ENCODE results near the gene RBM15B. TPM values are rescaled to one million over a fixed set of nuclear protein-coding genes. Genes with fewer than 3 reads are reported as not detected.

Gene RBM15B, protein sequence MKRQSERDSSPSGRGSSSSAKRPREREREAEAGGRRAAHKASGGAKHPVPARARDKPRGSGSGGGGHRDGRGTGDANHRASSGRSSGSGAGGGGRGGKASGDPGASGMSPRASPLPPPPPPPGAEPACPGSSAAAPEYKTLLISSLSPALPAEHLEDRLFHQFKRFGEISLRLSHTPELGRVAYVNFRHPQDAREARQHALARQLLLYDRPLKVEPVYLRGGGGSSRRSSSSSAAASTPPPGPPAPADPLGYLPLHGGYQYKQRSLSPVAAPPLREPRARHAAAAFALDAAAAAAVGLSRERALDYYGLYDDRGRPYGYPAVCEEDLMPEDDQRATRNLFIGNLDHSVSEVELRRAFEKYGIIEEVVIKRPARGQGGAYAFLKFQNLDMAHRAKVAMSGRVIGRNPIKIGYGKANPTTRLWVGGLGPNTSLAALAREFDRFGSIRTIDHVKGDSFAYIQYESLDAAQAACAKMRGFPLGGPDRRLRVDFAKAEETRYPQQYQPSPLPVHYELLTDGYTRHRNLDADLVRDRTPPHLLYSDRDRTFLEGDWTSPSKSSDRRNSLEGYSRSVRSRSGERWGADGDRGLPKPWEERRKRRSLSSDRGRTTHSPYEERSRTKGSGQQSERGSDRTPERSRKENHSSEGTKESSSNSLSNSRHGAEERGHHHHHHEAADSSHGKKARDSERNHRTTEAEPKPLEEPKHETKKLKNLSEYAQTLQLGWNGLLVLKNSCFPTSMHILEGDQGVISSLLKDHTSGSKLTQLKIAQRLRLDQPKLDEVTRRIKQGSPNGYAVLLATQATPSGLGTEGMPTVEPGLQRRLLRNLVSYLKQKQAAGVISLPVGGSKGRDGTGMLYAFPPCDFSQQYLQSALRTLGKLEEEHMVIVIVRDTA
- 10 to 100 TPM in 1 of 2 donors, 1 to 10 TPM in 1; 7.9 to 16.2 TPM for polyA plus RNA-seq

DNA sequence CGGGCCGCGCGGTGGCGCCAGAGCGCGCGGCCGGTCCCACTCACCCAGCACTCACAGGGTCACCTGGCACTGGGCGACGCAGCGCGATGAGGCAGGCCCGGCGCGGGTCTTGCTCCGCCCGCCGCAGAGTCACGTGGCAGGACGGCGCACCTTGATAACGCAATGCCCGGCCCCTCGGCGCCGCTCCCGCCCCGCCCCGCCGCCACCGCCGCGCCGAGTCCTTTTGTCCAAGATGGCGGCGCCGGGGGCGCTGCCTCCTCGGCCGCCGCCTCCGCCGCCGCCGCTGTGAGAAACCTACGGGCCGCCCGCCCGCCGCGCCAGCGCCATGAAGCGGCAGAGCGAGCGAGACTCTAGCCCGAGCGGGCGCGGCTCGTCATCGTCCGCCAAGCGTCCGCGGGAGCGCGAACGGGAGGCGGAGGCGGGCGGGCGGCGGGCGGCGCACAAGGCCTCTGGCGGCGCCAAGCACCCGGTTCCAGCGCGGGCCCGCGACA lies at the start of gene RBM15B:
Gene RBM15B (plus strand): TSS at position 211 of the 491 bp plus-strand sequence. CDS start 115 bp downstream, at position 326.
- Histone ChIP-seq H3K4me3 (ENCODE audit: low read depth in 1 of 2, low read length in 2 of 2) (peak within 1 kb of the TSS; percentile 73 to 90), H3K4me1 (ENCODE audit: control insufficient read depth in 2 of 2, insufficient read depth in 2 of 2, low read length in 1 of 2) (peaks cover 19 to 29% of the 10 kb centered on the region in 2 donors), H3K27me3 (ENCODE audit: control insufficient read depth in 1 of 2, insufficient read depth in 2 of 2, low read length in 2 of 2) (no peaks in the 10 kb centered on the region), H3K36me3 (ENCODE audit: control insufficient read depth in 2 of 2, insufficient read depth in 2 of 2, low read length in 1 of 2) (peaks cover 0 to 38% of the 10 kb centered on the region in 2 donors), H3K9me3 (ENCODE audit: control insufficient read depth in 2 of 2, insufficient read depth in 1 of 2, low read depth in 1 of 2, low read length in 1 of 2) (no peaks in the 10 kb centered on the region), H3K27ac (ENCODE audit: low read depth in 2 of 2, low read length in 1 of 2) (peak within 1 kb of the TSS; percentile 92 to 95)
- 0% methylated on average over 40 to 83 of the region's 83 CpGs for WGBS, 2 donors

DNA sequence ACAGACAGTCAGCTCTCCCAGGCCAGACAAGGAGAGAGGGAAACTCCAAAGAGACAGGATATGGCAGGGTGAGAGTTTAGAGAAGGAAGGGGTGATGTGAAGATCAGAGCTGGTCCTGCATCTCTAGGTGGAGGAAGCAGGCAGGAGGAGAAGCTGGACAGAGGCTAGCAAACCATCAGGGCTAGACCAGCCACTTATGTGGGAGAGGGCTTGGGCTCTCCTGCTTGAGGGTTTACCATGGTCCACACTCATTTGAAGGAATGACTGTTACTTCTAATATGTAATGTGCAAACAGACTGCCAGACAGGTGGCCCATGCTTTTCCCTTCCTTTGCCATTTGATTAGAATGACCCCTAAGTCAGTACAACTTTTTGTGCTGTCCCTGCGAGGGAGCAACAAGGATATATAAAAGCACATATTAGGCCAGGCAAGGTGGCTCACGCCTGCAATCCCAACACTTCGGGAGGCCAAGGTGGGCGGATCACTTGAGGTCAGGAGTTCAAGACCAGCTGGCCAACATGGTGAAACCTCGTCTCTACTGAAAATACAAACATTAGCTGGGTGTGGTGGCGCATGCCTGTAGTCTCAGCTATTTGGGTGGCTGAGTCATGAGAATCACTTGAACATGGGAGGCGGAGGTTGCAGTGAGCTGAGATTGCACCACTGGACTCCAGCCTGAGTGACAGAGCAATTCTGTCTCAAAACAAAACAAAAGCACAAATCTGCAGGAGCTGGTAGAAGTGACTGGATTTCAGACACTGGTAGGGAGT lies 47.0 kb upstream of the RBM15B start:
- 60 to 63% methylated on average over 7 of the region's 7 CpGs for WGBS, 2 donors
- Histone ChIP-seq H3K27me3 (ENCODE audit: control insufficient read depth in 1 of 2, insufficient read depth in 2 of 2, low read length in 2 of 2) (no peaks in the 10 kb centered on the region), H3K36me3 (ENCODE audit: control insufficient read depth in 2 of 2, insufficient read depth in 2 of 2, low read length in 1 of 2) (no peaks in the 10 kb centered on the region), H3K9me3 (ENCODE audit: control insufficient read depth in 2 of 2, insufficient read depth in 1 of 2, low read depth in 1 of 2, low read length in 1 of 2) (no peaks in the 10 kb centered on the region), H3K4me3 (ENCODE audit: low read depth in 1 of 2, low read length in 2 of 2) (no peak overlapping the region), H3K4me1 (ENCODE audit: control insufficient read depth in 2 of 2, insufficient read depth in 2 of 2, low read length in 1 of 2) (peaks cover 4 to 10% of the 10 kb centered on the region in 2 donors), H3K27ac (ENCODE audit: low read depth in 2 of 2, low read length in 1 of 2) (peak overlapping the region in 1 of 2 donors; percentile 38)

DNA sequence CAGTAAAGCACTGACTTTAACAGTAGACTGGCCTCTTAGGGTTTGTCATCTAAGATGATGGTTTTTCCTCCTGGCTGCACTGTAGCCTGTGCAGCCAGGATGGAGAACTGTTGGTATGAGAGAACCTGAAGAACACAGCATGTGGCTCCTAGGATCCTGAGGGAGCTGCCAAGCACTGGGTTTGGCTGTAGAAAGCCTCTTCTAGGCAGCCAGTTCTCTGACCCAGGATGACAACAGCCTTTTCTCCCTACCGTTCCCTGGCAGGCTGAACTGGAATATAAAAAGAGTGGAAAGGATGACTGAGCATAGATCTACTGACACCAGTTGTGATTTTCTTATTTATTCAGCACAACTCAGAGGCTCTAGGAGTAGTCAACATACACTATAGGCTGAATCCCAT lies 40.3 kb upstream of the RBM15B start:
- Histone ChIP-seq H3K9me3 (ENCODE audit: control insufficient read depth in 2 of 2, insufficient read depth in 1 of 2, low read depth in 1 of 2, low read length in 1 of 2) (peaks cover 0 to 2% of the 10 kb centered on the region in 2 donors), H3K4me3 (ENCODE audit: low read depth in 1 of 2, low read length in 2 of 2) (no peak overlapping the region), H3K27me3 (ENCODE audit: control insufficient read depth in 1 of 2, insufficient read depth in 2 of 2, low read length in 2 of 2) (no peaks in the 10 kb centered on the region), H3K27ac (ENCODE audit: low read depth in 2 of 2, low read length in 1 of 2) (no peak overlapping the region), H3K4me1 (ENCODE audit: control insufficient read depth in 2 of 2, insufficient read depth in 2 of 2, low read length in 1 of 2) (peaks cover 3 to 9% of the 10 kb centered on the region in 2 donors), H3K36me3 (ENCODE audit: control insufficient read depth in 2 of 2, insufficient read depth in 2 of 2, low read length in 1 of 2) (no peaks in the 10 kb centered on the region)
- WGBS, 2 donors: 86 to 89% methylated on average over 1 of the region's 1 CpG

DNA sequence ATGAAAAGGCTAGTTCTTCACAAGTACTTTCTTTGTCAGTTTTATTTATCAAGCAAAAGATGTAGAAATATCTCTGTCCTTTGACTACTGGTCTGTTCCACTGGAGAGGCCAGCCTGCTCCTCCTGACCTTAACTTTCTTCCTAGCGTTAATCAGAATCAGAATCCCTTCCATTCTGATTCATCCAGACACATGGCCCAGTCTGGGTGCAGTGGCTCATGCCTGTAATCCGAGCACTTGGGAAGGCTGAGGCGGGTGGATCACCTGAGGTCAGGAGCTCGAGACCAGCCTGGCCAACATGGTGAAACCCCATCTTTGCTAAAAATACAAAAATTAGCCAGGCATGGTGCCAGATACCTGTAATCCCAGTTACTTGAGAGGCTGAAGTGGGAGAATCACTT lies 38.0 kb upstream of the RBM15B start:
- no peak overlapping the region for H3K4me3 ChIP-seq (ENCODE audit: low read depth in 1 of 2, low read length in 2 of 2)
- H3K36me3 ChIP-seq (ENCODE audit: control insufficient read depth in 2 of 2, insufficient read depth in 2 of 2, low read length in 1 of 2): no peaks in the 10 kb centered on the region
- H3K27ac ChIP-seq (ENCODE audit: low read depth in 2 of 2, low read length in 1 of 2): no peak overlapping the region
- 93 to 96% methylated on average over 4 of the region's 4 CpGs for WGBS, 2 donors
- peaks cover 3 to 15% of the 10 kb centered on the region in 2 donors for H3K4me1 ChIP-seq (ENCODE audit: control insufficient read depth in 2 of 2, insufficient read depth in 2 of 2, low read length in 1 of 2)
- peaks cover 0 to 2% of the 10 kb centered on the region in 2 donors for H3K9me3 ChIP-seq (ENCODE audit: control insufficient read depth in 2 of 2, insufficient read depth in 1 of 2, low read depth in 1 of 2, low read length in 1 of 2)
- H3K27me3 ChIP-seq (ENCODE audit: control insufficient read depth in 1 of 2, insufficient read depth in 2 of 2, low read length in 2 of 2): no peaks in the 10 kb centered on the region

DNA sequence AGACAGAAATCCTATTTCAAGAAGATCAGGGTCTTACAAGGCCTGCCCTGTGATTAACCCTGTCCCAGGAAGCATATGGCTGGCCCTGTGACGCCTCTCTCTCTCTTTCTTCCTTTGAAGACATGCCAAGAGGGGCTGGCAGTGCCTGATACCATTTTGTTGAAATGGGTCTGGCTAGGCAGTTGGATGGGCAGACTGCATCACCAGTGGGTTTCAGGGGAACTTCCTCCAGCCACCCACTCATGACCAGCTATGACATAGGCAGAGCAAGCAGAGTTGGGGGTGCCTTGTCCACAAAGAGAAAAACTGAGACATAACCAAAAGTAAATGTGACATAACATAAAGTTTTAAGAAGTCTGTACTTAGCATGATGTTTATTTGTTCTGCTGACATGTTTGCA lies 37.4 kb upstream of the RBM15B start:
- H3K4me1 ChIP-seq (ENCODE audit: control insufficient read depth in 2 of 2, insufficient read depth in 2 of 2, low read length in 1 of 2): peaks cover 3 to 15% of the 10 kb centered on the region in 2 donors
- peaks cover 0 to 2% of the 10 kb centered on the region in 2 donors for H3K9me3 ChIP-seq (ENCODE audit: control insufficient read depth in 2 of 2, insufficient read depth in 1 of 2, low read depth in 1 of 2, low read length in 1 of 2)
- H3K27ac ChIP-seq (ENCODE audit: low read depth in 2 of 2, low read length in 1 of 2): no peak overlapping the region
- WGBS, 2 donors: 83 to 93% methylated on average over 1 of the region's 1 CpG
- no peak overlapping the region for H3K4me3 ChIP-seq (ENCODE audit: low read depth in 1 of 2, low read length in 2 of 2)
- no peaks in the 10 kb centered on the region for H3K36me3 ChIP-seq (ENCODE audit: control insufficient read depth in 2 of 2, insufficient read depth in 2 of 2, low read length in 1 of 2)
- no peaks in the 10 kb centered on the region for H3K27me3 ChIP-seq (ENCODE audit: control insufficient read depth in 1 of 2, insufficient read depth in 2 of 2, low read length in 2 of 2)

DNA sequence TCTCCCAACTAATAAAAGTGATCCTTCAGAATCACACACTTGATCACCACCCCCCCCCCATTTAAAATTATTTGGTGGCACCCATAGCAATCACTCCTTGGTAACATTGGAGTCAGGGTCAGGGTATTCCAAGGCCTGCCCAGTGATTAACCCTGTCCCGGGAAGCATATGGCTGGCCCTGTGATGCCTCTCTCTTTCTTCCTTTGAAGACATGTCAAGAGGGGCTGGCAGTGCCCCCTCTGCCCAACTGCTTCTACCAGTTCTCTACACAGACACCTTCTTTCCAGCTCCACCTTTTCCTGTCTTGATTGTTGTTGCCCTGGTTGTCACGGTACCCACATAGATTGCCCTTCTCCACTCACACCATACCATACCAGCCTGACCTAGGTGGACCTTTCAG lies 36.9 kb upstream of the RBM15B start:
- Histone ChIP-seq H3K36me3 (ENCODE audit: control insufficient read depth in 2 of 2, insufficient read depth in 2 of 2, low read length in 1 of 2) (no peaks in the 10 kb centered on the region), H3K9me3 (ENCODE audit: control insufficient read depth in 2 of 2, insufficient read depth in 1 of 2, low read depth in 1 of 2, low read length in 1 of 2) (peaks cover 0 to 2% of the 10 kb centered on the region in 2 donors), H3K27me3 (ENCODE audit: control insufficient read depth in 1 of 2, insufficient read depth in 2 of 2, low read length in 2 of 2) (no peaks in the 10 kb centered on the region), H3K4me1 (ENCODE audit: control insufficient read depth in 2 of 2, insufficient read depth in 2 of 2, low read length in 1 of 2) (peaks cover 3 to 15% of the 10 kb centered on the region in 2 donors), H3K4me3 (ENCODE audit: low read depth in 1 of 2, low read length in 2 of 2) (no peak overlapping the region), H3K27ac (ENCODE audit: low read depth in 2 of 2, low read length in 1 of 2) (no peak overlapping the region)
- 86% methylated on average over 2 of the region's 2 CpGs for WGBS, 2 donors

DNA sequence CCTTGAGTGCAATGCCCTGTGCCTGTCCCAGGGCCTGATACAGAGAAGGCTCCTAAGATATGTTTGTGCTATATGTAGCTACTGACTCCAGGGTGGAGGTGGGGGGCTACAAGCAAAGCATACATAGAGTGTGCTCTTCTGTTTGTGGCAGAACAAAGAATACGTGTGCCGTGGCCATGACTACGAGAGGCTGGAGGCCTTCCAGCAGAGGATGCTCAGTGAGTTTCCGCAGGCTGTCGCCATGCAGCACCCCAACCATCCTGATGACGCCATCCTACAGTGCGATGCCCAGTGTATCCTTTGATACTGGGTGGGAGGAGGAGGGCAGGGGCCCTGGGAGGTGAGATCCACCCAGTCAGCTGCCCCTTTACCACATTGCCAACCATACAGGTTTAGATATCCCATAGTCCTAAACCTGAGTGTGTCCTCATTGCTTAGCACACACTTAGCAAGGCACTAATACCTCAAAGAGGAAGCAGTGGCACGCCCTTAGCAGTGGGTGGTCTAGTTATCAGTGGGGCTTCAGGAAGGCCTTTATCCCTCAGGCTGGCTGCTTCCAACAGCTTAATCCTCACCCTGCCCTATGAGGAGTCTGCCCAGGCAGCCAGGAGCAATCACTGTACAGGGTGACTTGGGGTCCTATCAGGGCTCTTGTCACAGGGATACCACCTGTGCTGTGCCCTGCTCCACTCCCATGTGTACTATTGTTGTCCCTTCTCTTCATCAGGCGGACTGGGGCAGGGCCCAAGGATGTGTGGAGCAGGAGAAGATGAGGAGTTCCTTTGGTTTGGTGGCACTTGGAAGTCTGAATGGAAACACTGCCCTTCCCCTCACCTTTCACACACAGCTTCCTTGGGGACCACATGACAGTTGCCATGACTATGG lies 36.1 kb upstream of the RBM15B start:
- H3K9me3 ChIP-seq (ENCODE audit: control insufficient read depth in 2 of 2, insufficient read depth in 1 of 2, low read depth in 1 of 2, low read length in 1 of 2): no peaks in the 10 kb centered on the region
- H3K4me3 ChIP-seq (ENCODE audit: low read depth in 1 of 2, low read length in 2 of 2): no peak overlapping the region
- peaks cover 3 to 15% of the 10 kb centered on the region in 2 donors for H3K4me1 ChIP-seq (ENCODE audit: control insufficient read depth in 2 of 2, insufficient read depth in 2 of 2, low read length in 1 of 2)
- WGBS, 2 donors: 83 to 89% methylated on average over 9 of the region's 9 CpGs
- H3K27me3 ChIP-seq (ENCODE audit: control insufficient read depth in 1 of 2, insufficient read depth in 2 of 2, low read length in 2 of 2): no peaks in the 10 kb centered on the region
- H3K27ac ChIP-seq (ENCODE audit: low read depth in 2 of 2, low read length in 1 of 2): peak overlapping the region; percentile 84 to 92
- H3K36me3 ChIP-seq (ENCODE audit: control insufficient read depth in 2 of 2, insufficient read depth in 2 of 2, low read length in 1 of 2): no peaks in the 10 kb centered on the region

DNA sequence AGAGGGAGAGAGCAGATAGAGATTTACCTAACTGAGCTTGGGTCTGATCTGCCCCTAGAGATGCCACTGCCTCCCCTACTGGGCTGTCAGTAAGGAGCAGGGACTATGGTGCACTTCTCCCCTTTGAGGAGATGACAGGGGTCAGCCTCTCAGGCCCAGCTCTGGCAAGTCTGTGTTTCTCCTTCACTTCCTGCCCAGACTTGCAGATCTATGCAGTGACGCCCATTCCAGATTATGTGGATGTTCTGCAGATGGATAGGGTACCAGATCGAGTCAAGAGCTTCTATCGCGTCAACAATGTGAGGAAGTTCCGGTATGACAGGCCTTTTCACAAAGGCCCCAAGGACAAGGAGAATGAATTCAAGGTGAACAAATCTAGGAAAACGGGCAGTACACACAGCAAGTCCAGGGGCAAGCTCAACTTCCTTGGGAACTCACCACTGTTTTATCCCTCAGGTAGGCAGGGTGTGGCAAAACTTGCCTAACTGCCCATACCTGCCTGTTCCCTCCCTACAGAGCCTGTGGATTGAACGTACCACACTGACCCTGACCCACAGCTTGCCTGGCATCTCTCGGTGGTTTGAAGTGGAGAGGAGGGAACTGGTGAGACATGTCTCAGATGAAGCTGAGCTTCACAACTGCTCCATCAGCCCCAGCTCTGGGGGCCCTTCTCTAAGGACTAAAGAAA lies 35.0 kb upstream of the RBM15B start:
- H3K27ac ChIP-seq (ENCODE audit: low read depth in 2 of 2, low read length in 1 of 2): peak overlapping the region; percentile 84 to 92
- peaks cover 3 to 15% of the 10 kb centered on the region in 2 donors for H3K4me1 ChIP-seq (ENCODE audit: control insufficient read depth in 2 of 2, insufficient read depth in 2 of 2, low read length in 1 of 2)
- WGBS, 2 donors: 49 to 60% methylated on average over 8 of the region's 8 CpGs
- no peak overlapping the region for H3K4me3 ChIP-seq (ENCODE audit: low read depth in 1 of 2, low read length in 2 of 2)
- H3K36me3 ChIP-seq (ENCODE audit: control insufficient read depth in 2 of 2, insufficient read depth in 2 of 2, low read length in 1 of 2): no peaks in the 10 kb centered on the region
- H3K27me3 ChIP-seq (ENCODE audit: control insufficient read depth in 1 of 2, insufficient read depth in 2 of 2, low read length in 2 of 2): no peaks in the 10 kb centered on the region
- H3K9me3 ChIP-seq (ENCODE audit: control insufficient read depth in 2 of 2, insufficient read depth in 1 of 2, low read depth in 1 of 2, low read length in 1 of 2): no peaks in the 10 kb centered on the region

All from esophagus (tissue), 2 donors.